ENCODE results near the gene MED8. TPM values are rescaled to one million over a fixed set of nuclear protein-coding genes. Genes with fewer than 3 reads are reported as not detected.

The MED8 gene
- total and polyA plus RNA-seq, 2 of the 13 experiments (the other 11 are each of a cell fraction or from before 2014, with no cell fraction given): 16.9 to 77.4 TPM

DNA sequence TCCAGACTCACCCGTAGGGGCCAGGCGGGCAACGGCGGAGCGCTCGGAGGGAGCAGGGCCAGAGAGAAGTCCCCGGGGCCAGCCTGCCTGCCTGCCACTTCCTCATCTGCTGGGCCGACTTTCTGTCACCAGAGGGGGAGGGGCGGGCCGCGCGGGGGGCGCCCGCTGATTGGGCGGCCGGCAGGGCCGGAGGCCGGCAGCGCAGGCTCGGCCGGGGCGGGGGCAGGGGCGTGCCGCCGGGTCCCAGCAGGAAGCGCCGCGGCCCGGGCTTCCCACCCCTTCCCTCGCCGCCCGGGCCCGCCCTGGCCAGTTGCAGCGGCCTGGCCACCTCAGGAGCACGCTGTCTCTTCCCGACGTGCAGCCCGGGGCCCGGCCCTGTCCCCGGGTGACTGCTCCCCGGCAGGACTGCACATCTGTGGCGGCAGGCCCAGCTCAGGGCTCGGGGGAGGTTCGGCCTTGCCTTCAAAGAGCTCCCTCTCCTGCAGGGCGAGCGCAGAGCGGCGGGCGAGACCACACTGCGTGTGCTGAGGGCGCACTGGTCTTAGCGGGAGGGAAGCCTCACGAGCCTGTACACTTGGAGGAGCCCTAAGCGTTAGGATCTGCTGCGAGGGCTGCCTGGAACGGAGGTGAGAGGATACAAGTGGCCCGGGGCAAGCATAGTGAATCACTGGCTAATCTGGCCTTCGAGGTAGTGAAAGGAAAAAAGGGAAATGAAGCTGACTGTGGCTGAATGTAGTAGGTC, 21.5 kb downstream of the MED8 start, which contains the start of gene ELOVL1 (continued):
- TF ChIP-seq, protein P1, sequence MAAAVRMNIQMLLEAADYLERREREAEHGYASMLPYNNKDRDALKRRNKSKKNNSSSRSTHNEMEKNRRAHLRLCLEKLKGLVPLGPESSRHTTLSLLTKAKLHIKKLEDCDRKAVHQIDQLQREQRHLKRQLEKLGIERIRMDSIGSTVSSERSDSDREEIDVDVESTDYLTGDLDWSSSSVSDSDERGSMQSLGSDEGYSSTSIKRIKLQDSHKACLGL (CRISPR knock-in tag; IDR thresholded peaks at IDR 0.05): peak; percentile 93
- TF ChIP-seq ZNF235 (CRISPR knock-in tag; IDR thresholded peaks at IDR 0.05; ENCODE audit: borderline replicate concordance) (no peak; the same call in 1 of the 2 replicates), CCDC6 (CRISPR knock-in tag; IDR thresholded peaks at IDR 0.05) (no peak; the same call in none of the 2 replicates), YEATS4 (CRISPR knock-in tag; IDR thresholded peaks at IDR 0.05; ENCODE audit: borderline replicate concordance) (peak; percentile 89), ZNF460 (CRISPR knock-in tag; IDR thresholded peaks at IDR 0.05; ENCODE audit: borderline replicate concordance) (no peak), ZBTB8A (CRISPR knock-in tag; IDR thresholded peaks at IDR 0.05; ENCODE audit: borderline replicate concordance, low read depth) (no peak), IRF2 (CRISPR knock-in tag; IDR thresholded peaks at IDR 0.05) (peak; percentile 58; the same call in 1 of the 2 replicates), ZNF556 (CRISPR knock-in tag; IDR thresholded peaks at IDR 0.05; ENCODE audit: borderline replicate concordance) (0 out of 2 replicates have a peak, but pooled peaks have one; percentile 50), ZNF121 (CRISPR knock-in tag; IDR thresholded peaks at IDR 0.05) (peak; percentile 48; the same call in 1 of the 2 replicates), PHB2 (IDR thresholded peaks at IDR 0.05; ENCODE audit: partially characterized antibody) (no peak), WIZ (CRISPR knock-in tag; IDR thresholded peaks at IDR 0.05) (no peak), PRPF4 (IDR thresholded peaks at IDR 0.05; ENCODE audit: low read depth, low read length, poor library complexity, severe bottlenecking) (no peak), ZKSCAN5 (CRISPR knock-in tag; IDR thresholded peaks at IDR 0.05) (no peak), TCF7L2 (IDR thresholded peaks at IDR 0.05; ENCODE audit: low read depth, low read length) (no peak), GTF2F1 (IDR thresholded peaks at IDR 0.05; ENCODE audit: low read length) (no peak), U2AF1 (optimal IDR thresholded peaks at IDR 0.05; ENCODE audit: low read depth, low read length) (no peak), ZNF567 (CRISPR knock-in tag; IDR thresholded peaks at IDR 0.05; ENCODE audit: borderline replicate concordance) (0 out of 2 replicates have a peak, but pooled peaks have one; percentile 38), TBL1XR1 (IDR thresholded peaks at IDR 0.05; ENCODE audit: borderline replicate concordance, low read length, partially characterized antibody) (no peak), ZNF253 (CRISPR knock-in tag; IDR thresholded peaks at IDR 0.05; ENCODE audit: borderline replicate concordance) (peak; percentile 87; the same call in 1 of the 2 replicates), SIX1 (CRISPR knock-in tag; IDR thresholded peaks at IDR 0.05; ENCODE audit: borderline replicate concordance) (peak; percentile 35; the same call in 1 of the 2 replicates), ZFP62 (CRISPR knock-in tag; IDR thresholded peaks at IDR 0.05) (no peak), RARG (CRISPR knock-in tag; IDR thresholded peaks at IDR 0.05; ENCODE audit: low read depth) (no peak)
- TF ChIP-seq, protein P2, sequence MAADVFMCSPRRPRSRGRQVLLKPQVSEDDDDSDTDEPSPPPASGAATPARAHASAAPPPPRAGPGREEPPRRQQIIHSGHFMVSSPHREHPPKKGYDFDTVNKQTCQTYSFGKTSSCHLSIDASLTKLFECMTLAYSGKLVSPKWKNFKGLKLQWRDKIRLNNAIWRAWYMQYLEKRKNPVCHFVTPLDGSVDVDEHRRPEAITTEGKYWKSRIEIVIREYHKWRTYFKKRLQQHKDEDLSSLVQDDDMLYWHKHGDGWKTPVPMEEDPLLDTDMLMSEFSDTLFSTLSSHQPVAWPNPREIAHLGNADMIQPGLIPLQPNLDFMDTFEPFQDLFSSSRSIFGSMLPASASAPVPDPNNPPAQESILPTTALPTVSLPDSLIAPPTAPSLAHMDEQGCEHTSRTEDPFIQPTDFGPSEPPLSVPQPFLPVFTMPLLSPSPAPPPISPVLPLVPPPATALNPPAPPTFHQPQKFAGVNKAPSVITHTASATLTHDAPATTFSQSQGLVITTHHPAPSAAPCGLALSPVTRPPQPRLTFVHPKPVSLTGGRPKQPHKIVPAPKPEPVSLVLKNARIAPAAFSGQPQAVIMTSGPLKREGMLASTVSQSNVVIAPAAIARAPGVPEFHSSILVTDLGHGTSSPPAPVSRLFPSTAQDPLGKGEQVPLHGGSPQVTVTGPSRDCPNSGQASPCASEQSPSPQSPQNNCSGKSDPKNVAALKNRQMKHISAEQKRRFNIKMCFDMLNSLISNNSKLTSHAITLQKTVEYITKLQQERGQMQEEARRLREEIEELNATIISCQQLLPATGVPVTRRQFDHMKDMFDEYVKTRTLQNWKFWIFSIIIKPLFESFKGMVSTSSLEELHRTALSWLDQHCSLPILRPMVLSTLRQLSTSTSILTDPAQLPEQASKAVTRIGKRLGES (CRISPR knock-in tag; IDR thresholded peaks at IDR 0.05; ENCODE audit: borderline replicate concordance): 0 out of 2 replicates have a peak, but pooled peaks have one; percentile 21
- TF ChIP-seq, protein P3, sequence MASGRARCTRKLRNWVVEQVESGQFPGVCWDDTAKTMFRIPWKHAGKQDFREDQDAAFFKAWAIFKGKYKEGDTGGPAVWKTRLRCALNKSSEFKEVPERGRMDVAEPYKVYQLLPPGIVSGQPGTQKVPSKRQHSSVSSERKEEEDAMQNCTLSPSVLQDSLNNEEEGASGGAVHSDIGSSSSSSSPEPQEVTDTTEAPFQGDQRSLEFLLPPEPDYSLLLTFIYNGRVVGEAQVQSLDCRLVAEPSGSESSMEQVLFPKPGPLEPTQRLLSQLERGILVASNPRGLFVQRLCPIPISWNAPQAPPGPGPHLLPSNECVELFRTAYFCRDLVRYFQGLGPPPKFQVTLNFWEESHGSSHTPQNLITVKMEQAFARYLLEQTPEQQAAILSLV (CRISPR knock-in tag; IDR thresholded peaks at IDR 0.05; ENCODE audit: borderline replicate concordance): peak; percentile 78; the same call in 1 of the 2 replicates

Measured in HepG2 (cell line).